Activated T-cell treated with anti-CD3 and anti-CD28 coated beads for 4 hours (primary cell): Measurements from ENCODE around the gene RNU7-1.

Experiments
- DNase-seq: peaks from one replicate; pipeline ENCODE4 v3.0.0-alpha.2; 2020

The RNU7-1 gene

GRCh38 chr12:6954316-6955107 lies 10.9 kb downstream of the RNU7-1 start:
- no peak for DNase-seq

DNA sequence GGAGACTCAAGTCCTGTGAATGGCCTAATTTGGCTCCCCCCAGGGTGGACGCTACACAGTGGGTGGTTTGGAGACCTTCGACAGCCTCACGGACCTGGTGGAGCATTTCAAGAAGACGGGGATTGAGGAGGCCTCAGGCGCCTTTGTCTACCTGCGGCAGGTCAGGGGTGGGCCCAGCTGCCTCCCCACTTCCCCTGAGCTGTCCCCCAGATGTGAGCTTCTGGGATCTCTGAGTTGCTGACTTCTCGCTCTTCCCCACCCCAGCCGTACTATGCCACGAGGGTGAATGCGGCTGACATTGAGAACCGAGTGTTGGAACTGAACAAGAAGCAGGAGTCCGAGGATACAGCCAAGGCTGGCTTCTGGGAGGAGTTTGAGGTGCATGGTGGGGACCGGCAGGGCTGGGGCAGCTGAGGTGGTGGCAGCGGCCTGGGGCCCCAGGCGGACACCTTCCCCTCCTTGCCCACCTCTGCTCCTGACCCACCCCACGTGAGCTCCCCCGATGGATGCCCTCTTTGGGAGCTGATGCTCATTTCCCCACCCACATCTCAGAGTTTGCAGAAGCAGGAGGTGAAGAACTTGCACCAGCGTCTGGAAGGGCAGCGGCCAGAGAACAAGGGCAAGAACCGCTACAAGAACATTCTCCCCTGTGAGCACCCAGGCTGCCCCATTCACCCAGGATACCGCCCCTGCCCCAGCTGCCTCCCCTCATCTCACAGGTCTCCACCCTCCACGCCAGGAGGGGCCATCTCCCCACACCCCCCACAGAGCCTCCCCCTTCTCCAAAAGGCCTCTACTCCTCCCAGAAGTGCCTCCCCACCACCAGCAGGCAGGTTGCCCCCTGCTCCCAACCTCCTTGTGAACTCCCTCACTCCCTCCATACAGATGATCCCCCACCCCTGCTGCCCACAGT lies 11.7 kb downstream of the RNU7-1 start:
- DNase-seq, result no peak

DNA sequence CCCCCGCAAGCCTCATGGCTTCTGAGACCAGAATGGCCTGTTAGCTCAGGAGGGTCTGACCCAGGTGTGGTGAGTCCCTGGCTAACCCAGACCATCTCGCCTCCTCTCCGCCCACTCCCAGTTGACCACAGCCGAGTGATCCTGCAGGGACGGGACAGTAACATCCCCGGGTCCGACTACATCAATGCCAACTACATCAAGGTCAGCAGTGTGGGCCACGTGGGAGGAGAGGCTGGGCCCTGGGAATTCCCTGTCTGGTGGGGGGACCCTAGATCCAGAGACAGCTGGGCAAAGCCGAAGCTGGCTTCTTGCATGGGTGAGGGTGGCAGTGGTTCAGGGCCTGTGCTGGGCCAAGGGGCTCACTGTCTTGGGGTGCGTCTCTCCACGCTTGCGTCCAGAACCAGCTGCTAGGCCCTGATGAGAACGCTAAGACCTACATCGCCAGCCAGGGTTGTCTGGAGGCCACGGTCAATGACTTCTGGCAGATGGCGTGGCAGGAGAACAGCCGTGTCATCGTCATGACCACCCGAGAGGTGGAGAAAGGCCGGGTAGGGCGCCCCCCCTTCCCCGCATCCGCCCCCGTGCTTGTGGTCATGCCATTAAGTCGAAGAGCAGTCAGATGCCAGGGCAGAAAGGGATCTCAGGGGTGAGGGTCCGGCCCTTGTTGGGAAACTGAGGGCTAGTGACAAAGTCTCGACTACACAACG lies 12.6 kb downstream of the RNU7-1 start:
- no peak for DNase-seq

DNA sequence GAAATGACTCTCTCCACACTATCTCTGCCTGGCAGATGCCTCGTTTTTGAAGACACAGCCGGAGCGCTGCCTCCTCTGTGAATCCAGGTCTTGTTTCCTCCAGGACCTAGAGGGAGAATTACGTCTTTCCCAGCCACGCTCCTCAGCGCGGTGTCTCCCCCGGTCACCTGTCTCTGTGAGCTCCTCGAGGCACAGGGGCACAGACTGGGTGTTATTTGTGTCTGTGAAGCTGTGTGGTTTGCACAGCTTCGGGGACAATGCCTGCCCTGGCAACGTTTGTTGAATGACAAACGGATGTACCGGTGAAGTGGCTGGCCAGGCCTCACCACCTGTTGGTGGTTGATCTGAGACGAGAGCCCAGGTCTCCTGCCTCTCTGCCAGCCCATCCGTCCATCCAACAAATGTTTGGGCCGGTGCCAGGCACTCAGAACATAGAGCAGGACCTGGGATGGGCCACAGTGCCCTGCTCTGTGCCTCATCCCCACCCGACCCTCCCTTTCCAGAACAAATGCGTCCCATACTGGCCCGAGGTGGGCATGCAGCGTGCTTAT lies 13.6 kb downstream of the RNU7-1 start:
- DNase-seq, result no peak

DNA sequence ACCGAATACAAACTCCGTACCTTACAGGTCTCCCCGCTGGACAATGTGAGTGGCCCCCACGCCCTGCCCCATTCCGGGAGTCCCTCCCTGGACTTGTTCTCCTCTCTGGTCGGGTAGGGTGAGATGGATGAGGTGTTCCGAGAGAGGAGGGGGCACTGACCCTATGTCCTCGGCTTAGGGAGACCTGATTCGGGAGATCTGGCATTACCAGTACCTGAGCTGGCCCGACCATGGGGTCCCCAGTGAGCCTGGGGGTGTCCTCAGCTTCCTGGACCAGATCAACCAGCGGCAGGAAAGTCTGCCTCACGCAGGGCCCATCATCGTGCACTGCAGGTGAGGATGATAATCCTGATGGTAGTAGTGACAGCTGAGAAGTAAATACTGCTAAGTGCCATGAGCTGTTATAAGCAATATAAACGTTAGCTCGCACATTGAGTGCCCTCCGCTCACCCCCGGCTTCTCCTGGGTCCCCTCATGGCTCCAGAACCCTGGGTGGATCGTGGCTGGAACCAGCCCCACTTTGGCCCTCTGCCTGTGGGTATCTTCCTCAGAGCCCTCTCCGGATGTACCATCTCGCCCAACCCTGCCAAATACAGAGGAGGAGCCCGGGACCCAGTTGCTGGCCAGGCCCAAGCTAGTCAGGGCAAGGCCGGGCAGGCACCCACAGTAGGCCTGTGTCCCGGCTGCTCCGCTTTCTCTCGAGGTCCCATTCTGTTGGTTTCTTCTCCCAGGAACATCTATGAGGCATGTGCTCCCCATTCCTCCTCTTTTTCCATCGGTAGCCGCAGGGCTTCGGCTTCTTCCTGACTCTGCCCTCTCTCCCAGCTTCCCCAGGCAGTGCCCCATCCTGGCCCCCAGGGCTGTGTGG lies 14.4 kb downstream of the RNU7-1 start:
- DNase-seq, result no peak

GRCh38 chr12:6958609-6959057 lies 15.0 kb downstream of the RNU7-1 start:
- DNase-seq, result no peak

DNA sequence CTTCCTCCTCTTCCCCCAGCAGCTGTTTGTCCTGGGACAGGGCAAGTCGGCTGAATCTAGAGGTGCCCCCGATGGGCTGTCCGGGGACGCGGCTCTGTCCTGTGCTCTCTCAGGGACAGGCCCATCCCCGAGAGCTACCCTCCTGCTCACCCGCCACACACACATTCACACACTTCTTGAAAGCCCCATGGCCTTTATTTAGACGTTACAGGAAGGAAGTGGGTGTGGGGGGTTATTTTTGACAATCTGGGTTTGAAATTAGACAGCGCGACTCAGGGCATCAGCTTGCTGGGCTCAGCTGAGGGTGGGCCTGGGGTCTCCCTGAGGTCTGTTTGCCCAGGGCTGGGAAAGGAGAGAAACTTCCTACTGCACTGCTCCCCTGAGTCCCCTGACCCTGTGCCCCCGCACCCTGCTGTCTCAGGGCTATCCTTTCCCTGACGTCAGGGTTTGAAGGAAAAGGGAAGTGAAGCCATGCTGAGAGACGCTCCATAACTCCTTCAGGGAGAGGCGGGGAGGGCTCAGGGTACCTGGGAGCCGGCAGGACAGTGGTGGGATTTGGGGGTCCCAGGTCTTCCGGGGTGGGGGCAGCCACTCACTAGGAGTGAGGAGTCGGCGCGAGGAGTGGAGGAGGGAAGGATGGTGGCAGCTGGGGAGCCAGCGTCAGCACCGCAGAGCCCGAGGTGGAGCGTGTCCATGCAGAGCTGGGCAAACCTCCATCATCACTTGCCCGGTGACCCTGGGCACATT lies 15.6 kb downstream of the RNU7-1 start:
- peak; percentile 65 for DNase-seq

DNA sequence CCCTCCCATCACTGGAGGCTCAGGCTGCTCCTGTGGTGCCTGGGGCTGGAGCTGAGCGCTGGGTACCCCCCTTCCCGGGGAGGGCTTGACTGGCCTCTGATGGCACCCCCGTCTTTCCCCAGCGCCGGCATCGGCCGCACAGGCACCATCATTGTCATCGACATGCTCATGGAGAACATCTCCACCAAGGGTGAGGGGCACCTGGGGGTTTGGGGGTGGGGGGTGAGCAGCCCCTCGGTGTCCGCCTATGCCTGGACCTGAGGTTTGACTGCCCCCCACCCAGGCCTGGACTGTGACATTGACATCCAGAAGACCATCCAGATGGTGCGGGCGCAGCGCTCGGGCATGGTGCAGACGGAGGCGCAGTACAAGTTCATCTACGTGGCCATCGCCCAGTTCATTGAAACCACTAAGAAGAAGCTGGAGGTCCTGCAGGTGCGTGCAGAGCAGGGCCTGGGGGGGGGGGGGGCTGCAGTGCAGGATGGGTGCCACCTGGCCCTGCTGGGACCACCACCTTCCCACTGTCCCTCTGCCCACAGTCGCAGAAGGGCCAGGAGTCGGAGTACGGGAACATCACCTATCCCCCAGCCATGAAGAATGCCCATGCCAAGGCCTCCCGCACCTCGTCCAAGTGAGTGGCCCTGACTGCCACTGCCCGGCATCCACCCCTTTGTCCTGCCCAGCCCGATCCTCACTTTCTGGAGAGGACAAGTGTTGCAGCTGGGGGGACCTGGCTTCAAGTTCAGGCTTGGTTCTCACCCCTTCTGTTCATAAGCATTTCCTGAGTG lies 16.4 kb downstream of the RNU7-1 start:
- DNase-seq, result no peak

- DNase-seq, result no peak
Observed at GRCh38 chr12:6960593-6961277, 17.1 kb downstream of the RNU7-1 start.

DNA sequence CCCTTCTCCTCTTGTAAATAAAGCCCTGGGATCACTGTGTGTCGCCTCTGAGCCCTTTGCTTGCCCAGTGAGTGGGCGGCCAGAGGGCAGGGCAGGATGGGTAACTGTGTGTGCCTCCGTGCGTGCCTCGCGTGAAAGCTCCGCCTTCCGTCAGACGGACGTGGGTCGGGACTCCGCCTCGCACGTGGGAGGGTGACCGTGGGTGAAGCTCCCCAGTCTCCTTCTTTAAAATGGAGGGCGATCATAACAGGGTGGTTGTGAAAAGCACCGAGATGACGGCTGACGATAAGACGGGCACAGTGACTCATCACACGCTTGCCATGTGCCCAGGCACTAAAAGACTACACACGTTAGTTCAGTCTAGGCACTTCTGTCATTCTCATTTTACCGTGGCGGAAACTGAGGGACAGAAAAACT lies 17.7 kb downstream of the RNU7-1 start:
- peak; percentile 96 for DNase-seq

GRCh38 chr12:6961695-6962284 lies 18.2 kb downstream of the RNU7-1 start:
- no peak for DNase-seq

- no peak for DNase-seq
Observed at GRCh38 chr12:6962285-6963015, 18.8 kb downstream of the RNU7-1 start.

DNA sequence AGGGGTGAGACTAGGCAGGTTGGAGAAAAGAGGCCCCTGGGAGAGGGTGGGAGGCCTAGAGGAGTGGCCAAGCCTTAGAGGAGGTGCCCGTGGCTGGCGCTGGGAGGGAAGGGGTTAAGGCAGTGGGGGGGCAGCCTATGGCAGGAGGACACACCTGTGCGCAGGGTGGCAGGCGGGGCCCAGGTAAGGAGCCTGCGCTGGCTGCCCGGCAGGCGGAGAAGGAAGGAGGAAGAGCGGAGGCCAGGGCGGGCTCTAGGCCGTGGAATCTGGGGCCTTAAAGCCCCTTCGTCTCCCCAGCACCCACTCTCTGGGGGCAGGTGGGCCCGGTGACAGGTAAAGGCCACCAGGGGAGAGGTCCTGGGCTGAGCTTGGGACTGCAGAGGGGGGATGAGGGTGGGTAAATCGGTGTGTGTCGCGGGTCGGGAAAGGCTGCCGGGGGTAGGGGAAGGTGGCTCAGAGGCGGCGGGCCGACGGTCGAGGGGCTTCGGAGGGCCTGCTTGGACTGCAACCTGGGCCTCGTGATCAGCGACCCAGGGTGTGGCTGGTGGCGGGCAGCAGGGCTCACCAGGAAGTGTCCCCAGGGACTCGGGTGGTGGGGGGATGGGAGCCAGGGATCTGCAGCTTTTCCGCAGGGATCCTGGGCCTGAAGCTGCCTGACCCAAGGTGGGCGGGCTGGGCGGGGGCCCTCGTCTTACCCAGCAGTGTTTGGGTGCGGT lies 19.6 kb downstream of the RNU7-1 start:
- no peak for DNase-seq

- DNase-seq, result no peak
Observed at GRCh38 chr12:6963791-6964413, 20.3 kb downstream of the RNU7-1 start.

GRCh38 chr12:6964605-6965025 lies 21.0 kb downstream of the RNU7-1 start:
- DNase-seq, result no peak

- DNase-seq, result peak; percentile 88
Observed at GRCh38 chr12:6965026-6965661, 21.5 kb downstream of the RNU7-1 start.

DNA sequence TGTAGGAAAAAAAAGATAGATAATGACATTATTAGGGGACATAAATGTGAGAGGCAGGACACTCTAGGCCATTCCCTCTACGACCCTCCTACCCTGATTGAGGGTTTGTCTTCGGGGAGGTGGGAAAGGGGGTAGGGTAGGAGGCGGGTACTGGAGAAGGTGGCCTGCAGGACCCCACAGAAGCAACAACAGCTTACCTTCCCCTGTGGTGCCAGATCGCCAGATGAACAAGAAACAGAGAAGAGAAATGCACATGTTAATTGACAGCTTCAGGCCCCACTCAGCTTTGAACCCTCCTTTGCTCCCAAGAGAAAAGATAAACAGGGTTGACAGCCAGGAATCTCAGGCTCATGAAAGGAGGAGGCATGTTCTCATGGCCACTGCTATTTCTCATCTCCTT lies 22.1 kb downstream of the RNU7-1 start:
- DNase-seq, result no peak
